MM.1S (cell line): Measurements from ENCODE around the gene TECPR2.

Experiments used
- CTCF ChIP-seq: fragments of 300-600 bp; sonication (generic); IDR thresholded peaks from 2 replicates; pipeline ENCODE4 v1.5.1; 2016; ENCODE audit warnings: antibody characterized with exemption, low read length, mixed read lengths
- EZH2 ChIP-seq: fragments of 300-600 bp; sonication (generic); optimal IDR thresholded peaks from 2 replicates; pipeline ENCODE3; 2017; ENCODE audit warnings: low read depth, mild to moderate bottlenecking, antibody characterized with exemption, low read length, mixed read lengths
- EZH2phosphoT487 ChIP-seq: fragments of 300-600 bp; sonication (generic); IDR thresholded peaks from 2 replicates; pipeline ENCODE4 v1.6.1; 2018; ENCODE audit warnings: antibody characterized with exemption, low read length

DNA sequence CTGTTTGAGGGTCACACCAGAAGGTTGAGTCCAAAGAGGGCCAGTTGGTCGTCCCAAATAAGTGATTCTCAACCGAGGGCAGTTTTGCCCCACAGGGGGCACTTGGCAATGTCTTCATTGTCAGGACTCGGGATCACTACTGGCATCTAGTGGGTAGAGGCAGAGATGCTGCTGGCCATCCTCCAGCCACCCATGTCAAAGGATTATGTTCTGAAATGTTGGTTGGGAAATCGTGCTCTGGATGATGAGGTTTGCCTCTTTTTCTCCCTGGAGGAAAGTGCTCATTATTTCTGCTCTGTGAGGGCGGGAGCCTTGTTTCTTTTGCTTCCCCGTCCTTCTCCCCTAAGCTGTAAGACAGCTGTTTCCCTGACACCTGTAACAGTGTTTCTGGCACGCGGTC lies 39.6 kb upstream of the TECPR2 start:
- TF ChIP-seq CTCF = peak; percentile 37
- no peak for TF ChIP-seq EZH2
- no peak for TF ChIP-seq EZH2phosphoT487
